Non-pigmented ciliary epithelial cell (primary cell): ENCODE results near the gene ETFB.

Source experiments
- DNase-seq: peaks from one replicate; pipeline ENCODE4 v3.0.0-alpha.2; 2010; ENCODE audit warnings: low read depth

ETFB gene

GRCh38 chr19:51351266-51351990 is 14.8 kb downstream of the ETFB start:
- DNase-seq: no peak

- no peak for DNase-seq
Observed at GRCh38 chr19:51347209-51347928, 18.8 kb downstream of the ETFB start.

GRCh38 chr19:51346742-51347141 is 19.4 kb downstream of the ETFB start:
- DNase-seq: no peak

GRCh38 chr19:51345076-51345620 is 21.0 kb downstream of the ETFB start:
- no peak for DNase-seq

- DNase-seq: no peak
Observed at GRCh38 chr19:51342631-51343569, 23.3 kb downstream of the ETFB start.

- no peak for DNase-seq
Observed at GRCh38 chr19:51341976-51342580, 24.1 kb downstream of the ETFB start, which contains the start of gene VSIG10L. TSS of gene VSIG10L (minus strand) at chr19:51342139. CDS start at chr19:51342124, 15 bp downstream.

GRCh38 chr19:51341066-51341465 is 25.1 kb downstream of the ETFB start:
- DNase-seq: no peak

- DNase-seq: peak; percentile 89
Observed at GRCh38 chr19:51339687-51340656, 26.2 kb downstream of the ETFB start.

- DNase-seq: no peak
Observed at GRCh38 chr19:51339313-51339686, 26.9 kb downstream of the ETFB start.

- no peak for DNase-seq
Observed at GRCh38 chr19:51338563-51339312, 27.4 kb downstream of the ETFB start.

- DNase-seq: no peak
Observed at GRCh38 chr19:51337861-51338562, 28.2 kb downstream of the ETFB start.

- DNase-seq: no peak
Observed at GRCh38 chr19:51337141-51337860, 28.9 kb downstream of the ETFB start.

- no peak for DNase-seq
Observed at GRCh38 chr19:51333836-51334460, 32.2 kb downstream of the ETFB start.

GRCh38 chr19:51331716-51332115 is 34.5 kb downstream of the ETFB start:
- DNase-seq: no peak

GRCh38 chr19:51331193-51331592 is 35.0 kb downstream of the ETFB start:
- no peak for DNase-seq

GRCh38 chr19:51330366-51330765 is 35.8 kb downstream of the ETFB start:
- DNase-seq: no peak

GRCh38 chr19:51329411-51329810 is 36.8 kb downstream of the ETFB start:
- no peak for DNase-seq
